IMR-90 (cell line): Measurements from ENCODE around the gene RNU6-1. TPM values are rescaled to one million over a fixed set of nuclear protein-coding genes. Genes with fewer than 3 reads are reported as not detected.

ENCODE experiments used
- ATAC-seq: fragments of 200-7000 bp; cut with Tn5 transposase; 2 replicates; pipeline ENCODE4 v1.9.1; 2020; ENCODE audit warnings: low read depth, mild to moderate bottlenecking, moderate library complexity
- BruUV-seq: library from RNA; stranded (reverse); fragments of 400-500 nt; replicated peaks from 2 replicates; lab custom pipeline; 2021; lab: Mats Ljungman, UMichigan
- CTCF ChIA-PET: fragments of 300-600 bp; formaldehyde crosslinking; extraction: SDS; loops from one replicate; lab custom pipeline; 2021; ENCODE audit warnings: antibody characterized with exemption; lab: Yijun Ruan, JAX
- POLR2A ChIA-PET: fragments of 300-600 bp; sonication (Branson Sonifier 250); formaldehyde crosslinking; loops from one replicate; lab custom pipeline; 2022; ENCODE audit warnings: antibody characterized with exemption; ENCODE audit not compliant: unreplicated experiment; lab: Charles Lee
- DNase-seq: peaks from one replicate; pipeline ENCODE4 v3.0.0; 2013
- H2AFZ ChIP-seq: replicated peaks from 2 replicates; pipeline ENCODE3; 2013; ENCODE audit warnings: low read length, mild to moderate bottlenecking; ENCODE audit not compliant: poor library complexity
- H2AK5ac ChIP-seq: 2 replicates; pipeline ENCODE4 v1.6.1; 2013; ENCODE audit warnings: low read depth, low read length, inconsistent platforms
- H2AK9ac ChIP-seq: replicated peaks from 2 replicates; pipeline ENCODE3; 2013; ENCODE audit warnings: mild to moderate bottlenecking, low read depth, low read length, moderate library complexity; ENCODE audit not compliant: poor library complexity
- H2BK120ac ChIP-seq: 2 replicates; pipeline ENCODE4 v1.6.1; 2013; ENCODE audit warnings: low read depth, low read length, inconsistent platforms
- H2BK15ac ChIP-seq: 3 replicates; pipeline ENCODE4 v1.6.1; 2013; ENCODE audit warnings: low read depth, low read length, inconsistent platforms
- H2BK20ac ChIP-seq: 2 replicates; pipeline ENCODE4 v1.6.1; 2013; ENCODE audit warnings: low read depth, mild to moderate bottlenecking, inconsistent platforms, low read length, moderate library complexity
- H2BK5ac ChIP-seq: 2 replicates; pipeline ENCODE4 v1.6.1; 2013; ENCODE audit warnings: mild to moderate bottlenecking, low read depth, low read length, inconsistent platforms; ENCODE audit not compliant: poor library complexity, severe bottlenecking
- H3K14ac ChIP-seq: replicated peaks from 2 replicates; pipeline ENCODE4 v1.6.1; 2013; ENCODE audit warnings: low read depth, low read length, inconsistent platforms
- H3K18ac ChIP-seq: 2 replicates; pipeline ENCODE4 v1.6.1; 2013; ENCODE audit warnings: low read depth, low read length, control low read depth
- H3K23ac ChIP-seq: 2 replicates; pipeline ENCODE4 v1.6.1; 2013; ENCODE audit warnings: low read depth, low read length, inconsistent platforms
- H3K27ac ChIP-seq: 2 replicates; pipeline ENCODE4 v1.5.1; 2013; ENCODE audit warnings: mild to moderate bottlenecking, control low read depth, low read length; ENCODE audit not compliant: insufficient read depth
- H3K27me3 ChIP-seq: 2 replicates; pipeline ENCODE4 v1.6.1; 2013; ENCODE audit warnings: low read length; ENCODE audit not compliant: control insufficient read depth, insufficient read depth
- H3K36me3 ChIP-seq: 2 replicates; pipeline ENCODE4 v1.6.1; 2013; ENCODE audit warnings: low read length, mixed read lengths; ENCODE audit not compliant: control insufficient read depth, insufficient read depth
- H3K4ac ChIP-seq: 2 replicates; pipeline ENCODE4 v1.6.1; 2013; ENCODE audit warnings: low read depth, low read length, inconsistent platforms
- H3K4me1 ChIP-seq: 2 replicates; pipeline ENCODE4 v1.6.1; 2013; ENCODE audit warnings: low read length, mixed read lengths; ENCODE audit not compliant: control insufficient read depth, insufficient read depth
- H3K4me2 ChIP-seq: 2 replicates; pipeline ENCODE4 v1.6.1; 2013; ENCODE audit warnings: low read depth, mild to moderate bottlenecking, control low read depth, low read length, moderate library complexity
- H3K4me3 ChIP-seq: 2 replicates; pipeline ENCODE4 v1.5.1; 2013; ENCODE audit warnings: low read depth, mild to moderate bottlenecking, control low read depth, low read length, moderate library complexity; ENCODE audit not compliant: insufficient read depth
- H3K56ac ChIP-seq: 2 replicates; pipeline ENCODE4 v1.6.1; 2013; ENCODE audit warnings: low read length, inconsistent platforms; ENCODE audit not compliant: insufficient read depth; ENCODE audit errors: extremely low read depth
- H3K79me1 ChIP-seq, 2 experiments: 2 replicates each; pipeline ENCODE4 v1.6.1; 2013; ENCODE audit warnings: low read length in 2 of 2, inconsistent platforms in 1 of 2, low read depth in 1 of 2
- H3K9ac ChIP-seq: 2 replicates; pipeline ENCODE4 v1.6.1; 2013; ENCODE audit warnings: low read depth, low read length, control low read depth
- H3K9me1 ChIP-seq: 2 replicates; pipeline ENCODE4 v1.6.1; 2013; ENCODE audit warnings: low read length, inconsistent platforms; ENCODE audit not compliant: insufficient read depth
- H3K9me3 ChIP-seq: 2 replicates; pipeline ENCODE4 v1.6.1; 2013; ENCODE audit warnings: low read length; ENCODE audit not compliant: control insufficient read depth, insufficient read depth
- H4K20me1 ChIP-seq: 2 replicates; pipeline ENCODE4 v1.6.1; 2013; ENCODE audit warnings: low read length, inconsistent platforms; ENCODE audit not compliant: insufficient read depth
- H4K5ac ChIP-seq: 2 replicates; pipeline ENCODE4 v1.6.1; 2013; ENCODE audit warnings: mild to moderate bottlenecking, low read depth, low read length, control low read depth
- H4K8ac ChIP-seq, 2 experiments: 2 replicates each; pipeline ENCODE4 v1.6.1; 2013; ENCODE audit warnings: low read depth in 2 of 2, low read length in 2 of 2, control low read depth in 1 of 2, inconsistent platforms in 1 of 2
- H4K91ac ChIP-seq: 2 replicates; pipeline ENCODE4 v1.6.1; 2013; ENCODE audit warnings: low read depth, low read length, inconsistent platforms; ENCODE audit not compliant: insufficient read depth
- BHLHE40 ChIP-seq: fragments of 150-350 bp; IDR thresholded peaks from 2 replicates; pipeline ENCODE4 v1.6.1; 2016; ENCODE audit warnings: mild to moderate bottlenecking, low read depth, low read length
- CTCF ChIP-seq: conservative IDR thresholded peaks from 2 replicates; pipeline ENCODE4 v1.5.1; 2012; ENCODE audit warnings: mild to moderate bottlenecking, low read depth, low read length, improper control_type of control experiment
- ELK1 ChIP-seq: fragments of 150-350 bp; IDR thresholded peaks from 2 replicates; pipeline ENCODE4 v1.6.1; 2016; ENCODE audit warnings: low read depth, mild to moderate bottlenecking, low read length, moderate library complexity, borderline replicate concordance
- FOS ChIP-seq: fragments of 150-350 bp; IDR thresholded peaks from 2 replicates; pipeline ENCODE4 v1.6.1; 2016; ENCODE audit warnings: low read depth, low read length
- RAD21 ChIP-seq: IDR thresholded peaks from 2 replicates; pipeline ENCODE4 v1.6.1; 2012; ENCODE audit warnings: low read length, improper control_type of control experiment
- WGBS, 2 experiments: methylation state at CpG; one replicate each; pipeline versions ENCODE4 v1.1.5 to v1.1.7; 2013; ENCODE audit warnings: missing lambda C conversion rate in 2 of 2; ENCODE audit not compliant: insufficient read length in 1 of 2; ENCODE audit errors: extremely low coverage in 2 of 2; 5-methylcytosine and 5-hydroxymethylcytosine counted together
- dilution Hi-C: fragments of 300-500 bp; cut with HindIII; formaldehyde crosslinking; loops from one replicate; pipeline ENCODE4 v1.14.3; 2018; ENCODE audit warnings: low sequenced_read_pairs; ENCODE audit not compliant: unreplicated experiment
- in situ Hi-C: fragments of 300-500 bp; cut with MboI; formaldehyde crosslinking; loops from 3 replicates; pipeline ENCODE4 v1.14.3; 2019; ENCODE audit warnings: low sequenced_read_pairs, inconsistent platforms, mixed read lengths
- intact Hi-C: fragments of 100-400 bp; cut with micrococcal nuclease; formaldehyde crosslinking; loops from 2 replicates; pipeline ENCODE4 v1.10.0; 2022
- polyA plus RNA-seq, 3 experiments: library from polyadenylated mRNA; depleted of rRNA; stranded (reverse); fragments of >200 nt; gene quantifications; 2 replicates each; pipeline ENCODE4 v1.2.3, GENCODE V29; 2012; ENCODE audit warnings: low replicate concordance in 1 of 3
- total RNA-seq: library from RNA; depleted of rRNA; stranded (reverse); fragments of >200 nt; gene quantifications from 2 replicates; pipeline ENCODE4 v1.2.3, GENCODE V29; 2012

The RNU6-1 gene
- total and polyA plus RNA-seq, 2 of the 4 experiments (the other 2 are of a cell fraction), result not detected

GRCh38 chr15:67865331-67865730 lies 25.5 kb upstream of the RNU6-1 start:
- Histone ChIP-seq H2BK15ac (no peak overlapping the region), H3K9me1 (no peaks in the 10 kb centered on the region; the same call in 1 of the 2 replicates), H4K8ac (no peak overlapping the region), H2BK20ac (no peak overlapping the region), H2AK5ac (no peak overlapping the region), H3K14ac (no peak overlapping the region), H2BK120ac (no peak overlapping the region), H3K27ac (no peak overlapping the region), H3K9ac (no peak overlapping the region), H4K20me1 (no peaks in the 10 kb centered on the region), H3K4me3 (no peak overlapping the region), H3K36me3 (no peaks in the 10 kb centered on the region), H3K79me1 (no peaks in the 10 kb centered on the region), H3K18ac (no peak overlapping the region), H3K4ac (no peak overlapping the region), H3K4me2 (no peak overlapping the region), H2AFZ (no peak overlapping the region), H4K5ac (no peak overlapping the region), H2BK5ac (no peak overlapping the region), H3K56ac (no peak overlapping the region), H4K91ac (no peak overlapping the region), H3K27me3 (peaks cover 11% of the 10 kb centered on the region), H3K4me1 (peaks cover 4% of the 10 kb centered on the region; the same call in 1 of the 2 replicates), H2AK9ac (no peak overlapping the region), H3K23ac (no peak overlapping the region), H3K9me3 (0 out of 2 replicates have a peak, but pooled peaks cover 2% of the 10 kb centered on the region)
- ATAC-seq, result 0 out of 2 replicates have a peak, but pooled peaks have one; percentile 35
- no TSS peak for BruUV-seq
- intact Hi-C loops (no loop called here), dilution Hi-C loops (no loop called here), in situ Hi-C loops (loop anchor here (10.0 kb wide), 1 partner anchor 289 kb away; no protein-coding TSS in a partner anchor)
- ChIA-PET POLR2A (interaction anchor here (0.5 kb wide), 1 partner anchor 204 kb away, joined by 16 read pairs; no protein-coding TSS in a partner anchor), CTCF (no interaction called here)
- DNase-seq, result peak; percentile 37
- TF ChIP-seq CTCF, result no peak
- TF ChIP-seq ELK1, result no peak
- no peak for TF ChIP-seq BHLHE40
- TF ChIP-seq FOS, result no peak
- TF ChIP-seq RAD21, result no peak
- WGBS, 2 experiments, result no CpG with 5 or more reads among the region's 3 CpGs
